GM06990 (cell line): Measurements from ENCODE around the gene INTS4.
A peak's percentile ranks its signal among the peaks of the same experiment; 100 is the strongest.
"Not testable (repeated sequence)": the region's sequence is repeated elsewhere in the genome, so short reads cannot be mapped to it uniquely, and the experiment has no call there.

Experiments used
- DNase-seq: peaks from one replicate; pipeline ENCODE4 v3.0.0-alpha.2; 2011; ENCODE audit not compliant: insufficient read length; ENCODE audit errors: extremely low read depth
- H3K27me3 ChIP-seq: replicated peaks from 2 replicates; pipeline ENCODE4 v1.6.0; 2011; ENCODE audit warnings: low read length; ENCODE audit not compliant: control insufficient read depth, insufficient read depth
- H3K36me3 ChIP-seq: 2 replicates; pipeline ENCODE4 v1.5.1; 2011; ENCODE audit warnings: low read length; ENCODE audit not compliant: control insufficient read depth, insufficient read depth
- H3K4me3 ChIP-seq: replicated peaks from 2 replicates; pipeline ENCODE4 v1.5.1; 2011; ENCODE audit warnings: low read depth, mild to moderate bottlenecking, control low read depth, low read length
- TF ChIP-seq, protein P1 (sequence below): IDR thresholded peaks from 2 replicates; pipeline ENCODE4 v1.5.1; 2011; ENCODE audit warnings: low read length, control low read depth, mild to moderate bottlenecking, inconsistent platforms; ENCODE audit not compliant: insufficient read depth, poor library complexity, severe bottlenecking

The INTS4 gene

DNA sequence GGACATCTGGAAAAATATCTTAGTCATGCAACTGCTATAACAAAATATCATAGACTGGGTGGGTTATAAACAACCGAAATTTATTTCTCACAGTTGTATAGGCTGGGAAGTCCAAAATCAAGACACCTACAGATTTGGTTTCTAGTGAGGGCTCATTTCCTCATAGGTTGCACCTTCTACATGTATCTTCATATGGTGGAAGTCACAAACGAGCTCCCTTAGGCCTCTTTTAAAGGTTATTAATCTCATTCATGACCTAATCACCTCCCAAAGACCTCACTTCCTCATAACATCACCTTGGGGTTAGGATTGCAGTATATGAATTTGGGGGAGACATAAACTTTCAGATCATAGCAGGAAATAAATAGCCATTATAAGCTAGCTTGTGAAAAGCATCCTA, 85.2 kb downstream of the INTS4 start:
- Histone ChIP-seq H3K27me3 (no peaks in the 10 kb centered on the region), H3K4me3 (no peak overlapping the region), H3K36me3 (peaks cover 3% of the 10 kb centered on the region; the same call in 1 of the 2 replicates)
- DNase-seq: no peak
- TF ChIP-seq, protein P1, sequence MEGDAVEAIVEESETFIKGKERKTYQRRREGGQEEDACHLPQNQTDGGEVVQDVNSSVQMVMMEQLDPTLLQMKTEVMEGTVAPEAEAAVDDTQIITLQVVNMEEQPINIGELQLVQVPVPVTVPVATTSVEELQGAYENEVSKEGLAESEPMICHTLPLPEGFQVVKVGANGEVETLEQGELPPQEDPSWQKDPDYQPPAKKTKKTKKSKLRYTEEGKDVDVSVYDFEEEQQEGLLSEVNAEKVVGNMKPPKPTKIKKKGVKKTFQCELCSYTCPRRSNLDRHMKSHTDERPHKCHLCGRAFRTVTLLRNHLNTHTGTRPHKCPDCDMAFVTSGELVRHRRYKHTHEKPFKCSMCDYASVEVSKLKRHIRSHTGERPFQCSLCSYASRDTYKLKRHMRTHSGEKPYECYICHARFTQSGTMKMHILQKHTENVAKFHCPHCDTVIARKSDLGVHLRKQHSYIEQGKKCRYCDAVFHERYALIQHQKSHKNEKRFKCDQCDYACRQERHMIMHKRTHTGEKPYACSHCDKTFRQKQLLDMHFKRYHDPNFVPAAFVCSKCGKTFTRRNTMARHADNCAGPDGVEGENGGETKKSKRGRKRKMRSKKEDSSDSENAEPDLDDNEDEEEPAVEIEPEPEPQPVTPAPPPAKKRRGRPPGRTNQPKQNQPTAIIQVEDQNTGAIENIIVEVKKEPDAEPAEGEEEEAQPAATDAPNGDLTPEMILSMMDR: no peak

DNA sequence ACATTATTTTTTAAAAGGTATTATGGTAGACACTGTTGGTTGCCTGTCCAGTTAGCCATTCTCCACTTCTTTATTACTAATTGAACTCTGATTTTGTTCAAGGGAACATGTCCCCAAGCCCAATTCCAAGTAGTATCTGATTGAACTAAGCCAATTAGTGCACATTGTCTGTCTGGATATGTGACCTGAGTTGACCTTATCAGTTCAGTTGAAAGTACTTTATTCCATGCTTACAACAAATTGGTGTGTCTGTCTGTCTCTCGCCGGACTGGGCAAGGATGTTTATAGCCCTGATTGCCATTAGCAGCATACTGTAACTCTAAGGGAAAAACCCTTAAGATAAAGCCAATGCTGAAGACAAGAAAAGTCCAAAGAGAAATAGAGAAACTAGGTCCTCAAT, 85.6 kb downstream of the INTS4 start:
- Histone ChIP-seq H3K36me3 (0 out of 2 replicates have a peak, but pooled peaks cover 2% of the 10 kb centered on the region), H3K27me3 (no peaks in the 10 kb centered on the region), H3K4me3 (no peak overlapping the region)
- no peak for DNase-seq
- TF ChIP-seq, protein P1: no peak

DNA sequence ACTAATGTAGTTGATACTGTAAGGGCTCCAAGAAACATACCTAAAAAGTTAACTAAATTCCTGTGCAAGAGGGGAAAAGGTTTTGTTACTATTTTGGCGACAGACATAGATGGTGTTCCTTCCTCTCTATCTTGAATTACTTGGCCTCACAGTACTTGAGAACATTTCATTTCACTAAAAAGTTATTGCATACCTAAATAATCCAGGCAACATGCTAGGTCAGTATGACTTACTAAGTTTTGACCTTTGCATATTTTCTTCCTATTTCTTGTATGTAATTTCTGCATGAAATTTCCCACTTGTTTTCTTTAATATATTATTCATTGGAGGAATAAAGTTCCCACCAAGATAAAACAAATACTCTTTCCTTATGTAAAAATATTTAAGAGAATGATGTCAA, 99.5 kb downstream of the INTS4 start:
- not testable (repeated sequence) for H3K27me3 ChIP-seq, H3K36me3 ChIP-seq, DNase-seq, H3K4me3 ChIP-seq

DNA sequence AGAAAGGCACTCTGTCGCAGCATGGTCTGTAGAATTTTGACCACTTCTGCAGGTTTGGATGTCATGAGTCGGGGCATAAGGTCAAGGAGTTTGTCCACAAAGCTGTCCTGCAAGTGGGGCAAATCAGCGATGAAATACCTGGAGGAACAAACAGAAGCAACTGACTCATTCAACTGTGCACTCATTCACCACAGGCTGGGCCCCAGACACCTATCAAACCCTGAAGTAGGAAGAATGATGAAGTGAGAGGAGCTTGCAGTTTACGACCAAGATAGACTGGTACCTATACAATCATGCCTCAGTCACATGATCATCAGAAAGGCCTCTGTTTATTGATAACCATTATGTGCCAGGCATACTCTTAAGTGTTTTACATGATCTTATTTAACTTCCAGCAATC, 102.8 kb downstream of the INTS4 start:
- H3K27me3 ChIP-seq, H3K4me3 ChIP-seq, H3K36me3 ChIP-seq, DNase-seq: not testable (repeated sequence)

DNA sequence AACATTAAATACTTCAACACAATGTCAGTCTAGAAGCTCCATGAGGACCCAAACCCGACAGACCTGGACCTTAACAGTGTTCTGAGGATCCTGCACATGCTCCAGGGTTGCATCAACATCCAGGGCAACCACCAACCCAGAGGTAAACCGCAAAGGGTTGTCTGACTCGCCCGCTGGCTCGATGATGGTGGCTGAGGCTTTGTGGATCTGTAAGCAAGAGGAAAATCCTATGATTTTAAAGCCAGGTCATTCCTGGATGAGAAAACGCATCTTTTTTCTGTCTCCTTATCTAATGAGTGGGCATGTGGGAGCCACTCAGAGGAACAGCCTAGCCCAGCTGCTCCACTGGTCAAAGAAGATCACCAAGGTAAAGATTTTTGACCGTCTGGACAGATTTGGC, 103.2 kb downstream of the INTS4 start:
- not testable (repeated sequence) for DNase-seq, H3K36me3 ChIP-seq, H3K27me3 ChIP-seq, H3K4me3 ChIP-seq

DNA sequence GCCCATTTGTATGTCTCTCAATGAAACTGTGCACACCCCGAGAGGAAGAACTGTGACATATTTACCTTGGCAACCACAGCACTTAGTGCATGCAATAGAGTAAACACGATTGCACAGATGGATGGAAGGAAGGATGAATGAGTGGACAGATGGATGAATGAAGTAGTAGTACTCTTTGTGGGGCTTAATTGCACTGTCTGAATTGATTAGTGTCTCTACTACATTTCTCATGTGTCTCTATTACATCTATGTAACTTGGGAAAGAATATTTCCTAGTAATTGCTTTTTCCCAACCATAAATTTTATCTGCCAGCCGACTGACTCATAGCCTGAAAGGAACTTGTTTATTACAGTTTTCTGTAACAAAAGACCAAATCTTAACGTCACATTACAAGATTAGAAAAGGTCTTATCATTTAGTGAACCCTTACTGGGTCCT, 103.8 kb downstream of the INTS4 start:
- not testable (repeated sequence) for H3K4me3 ChIP-seq, DNase-seq, H3K27me3 ChIP-seq, H3K36me3 ChIP-seq

DNA sequence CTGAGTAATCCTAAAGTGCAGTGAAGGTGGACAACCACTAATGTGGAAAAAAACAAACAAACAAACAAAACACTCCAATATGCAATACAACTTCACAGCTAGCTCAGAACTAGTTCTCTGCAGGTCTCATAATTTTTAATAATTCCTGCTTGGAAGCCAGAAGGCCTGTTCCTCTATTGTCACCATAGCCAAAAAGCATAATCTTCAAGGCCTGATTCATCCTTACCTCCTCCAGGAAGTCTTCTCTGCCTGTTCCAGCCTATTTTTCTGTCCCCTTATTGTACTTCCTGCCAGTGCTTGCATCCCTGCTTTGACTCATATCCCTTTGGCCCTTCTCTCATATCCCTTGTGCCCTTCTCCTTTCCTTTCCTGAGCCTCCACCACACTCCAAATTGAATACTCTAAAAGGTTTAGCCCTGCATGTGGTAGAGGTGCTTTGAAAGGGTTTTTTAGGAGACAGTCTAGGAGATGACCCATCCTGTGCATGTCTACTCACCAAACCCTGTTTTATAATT, 104.3 kb downstream of the INTS4 start:
- H3K36me3 ChIP-seq, H3K4me3 ChIP-seq, DNase-seq, H3K27me3 ChIP-seq: not testable (repeated sequence)

DNA sequence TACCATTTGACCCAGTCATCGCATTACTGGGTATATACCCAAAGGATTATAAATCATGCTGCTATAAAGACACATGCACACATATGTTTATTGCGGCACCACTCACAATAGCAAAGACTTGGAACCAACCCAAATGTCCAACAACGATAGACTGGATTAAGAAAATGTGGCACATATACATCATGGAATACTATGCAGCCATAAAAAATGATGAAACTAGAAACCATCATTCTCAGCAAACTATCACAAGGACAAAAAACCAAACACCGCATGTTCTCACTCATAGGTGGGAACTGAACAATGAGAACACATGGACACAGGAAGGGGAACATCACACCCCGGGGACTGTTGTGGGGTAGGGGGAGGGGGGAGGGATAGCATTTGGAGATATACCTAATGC, 105.4 kb downstream of the INTS4 start:
- H3K27me3 ChIP-seq, H3K36me3 ChIP-seq, H3K4me3 ChIP-seq, DNase-seq: not testable (repeated sequence)

DNA sequence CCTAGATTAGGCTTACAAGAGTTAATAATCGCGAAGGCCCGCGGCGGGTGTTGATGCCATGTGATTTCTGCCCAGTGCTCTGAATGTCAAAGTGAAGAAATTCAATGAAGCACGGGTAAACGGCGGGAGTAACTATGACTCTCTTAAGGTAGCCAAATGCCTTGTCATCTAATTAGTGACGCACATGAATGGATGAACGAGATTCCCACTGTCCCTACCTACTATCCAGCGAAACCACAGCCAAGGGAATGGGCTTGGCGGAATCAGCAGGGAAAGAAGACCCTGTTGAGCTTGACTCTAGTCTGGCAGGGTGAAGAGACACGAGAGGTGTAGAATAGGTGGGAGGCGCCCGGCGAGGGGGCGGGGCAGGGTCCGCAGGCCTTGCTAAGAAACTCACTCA, 108.1 kb downstream of the INTS4 start:
- DNase-seq: peak; percentile 4
- Histone ChIP-seq H3K4me3 (no peak overlapping the region), H3K36me3 (peaks cover 2% of the 10 kb centered on the region), H3K27me3 (no peaks in the 10 kb centered on the region)
- TF ChIP-seq, protein P1: no peak
